ENCODE data around the gene TTC23L. TPM values are rescaled to one million over a fixed set of nuclear protein-coding genes. Genes with fewer than 3 reads are reported as not detected.

Gene TTC23L
- total RNA-seq, 1 experiment from 2014 or later = 1.9 TPM

GRCh38 chr5:34932947-34933346 is 94.0 kb downstream of the TTC23L start (continued):
- TF ChIP-seq, protein P1, sequence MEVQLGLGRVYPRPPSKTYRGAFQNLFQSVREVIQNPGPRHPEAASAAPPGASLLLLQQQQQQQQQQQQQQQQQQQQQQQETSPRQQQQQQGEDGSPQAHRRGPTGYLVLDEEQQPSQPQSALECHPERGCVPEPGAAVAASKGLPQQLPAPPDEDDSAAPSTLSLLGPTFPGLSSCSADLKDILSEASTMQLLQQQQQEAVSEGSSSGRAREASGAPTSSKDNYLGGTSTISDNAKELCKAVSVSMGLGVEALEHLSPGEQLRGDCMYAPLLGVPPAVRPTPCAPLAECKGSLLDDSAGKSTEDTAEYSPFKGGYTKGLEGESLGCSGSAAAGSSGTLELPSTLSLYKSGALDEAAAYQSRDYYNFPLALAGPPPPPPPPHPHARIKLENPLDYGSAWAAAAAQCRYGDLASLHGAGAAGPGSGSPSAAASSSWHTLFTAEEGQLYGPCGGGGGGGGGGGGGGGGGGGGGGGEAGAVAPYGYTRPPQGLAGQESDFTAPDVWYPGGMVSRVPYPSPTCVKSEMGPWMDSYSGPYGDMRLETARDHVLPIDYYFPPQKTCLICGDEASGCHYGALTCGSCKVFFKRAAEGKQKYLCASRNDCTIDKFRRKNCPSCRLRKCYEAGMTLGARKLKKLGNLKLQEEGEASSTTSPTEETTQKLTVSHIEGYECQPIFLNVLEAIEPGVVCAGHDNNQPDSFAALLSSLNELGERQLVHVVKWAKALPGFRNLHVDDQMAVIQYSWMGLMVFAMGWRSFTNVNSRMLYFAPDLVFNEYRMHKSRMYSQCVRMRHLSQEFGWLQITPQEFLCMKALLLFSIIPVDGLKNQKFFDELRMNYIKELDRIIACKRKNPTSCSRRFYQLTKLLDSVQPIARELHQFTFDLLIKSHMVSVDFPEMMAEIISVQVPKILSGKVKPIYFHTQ (CRISPR knock-in tag; IDR thresholded peaks at IDR 0.05) = no peak
- TF ChIP-seq ESRRA (CRISPR knock-in tag; IDR thresholded peaks at IDR 0.05; ENCODE audit: borderline replicate concordance) = no peak

DNA sequence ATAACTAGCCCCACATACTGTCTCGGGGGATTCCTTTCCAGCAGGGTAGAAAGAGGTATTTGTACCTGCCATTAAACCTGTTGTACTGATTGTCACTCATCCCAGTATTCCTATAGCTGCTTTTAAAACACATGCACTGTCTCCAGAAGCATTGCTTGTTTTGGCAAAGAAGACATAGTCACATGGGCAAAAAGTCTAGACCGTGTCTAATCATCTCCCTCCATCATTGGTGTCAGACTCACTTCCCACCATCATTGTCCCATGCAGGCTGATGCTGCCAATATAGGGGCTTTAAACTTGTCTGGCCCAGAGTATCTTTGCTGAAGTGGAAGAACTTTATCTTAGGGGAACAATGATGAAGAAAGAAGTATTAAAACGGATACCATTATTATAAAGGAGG is 103.0 kb downstream of the TTC23L start:
- H3K27ac Mint-ChIP-seq = no peak overlapping the region
- ATAC-seq (no peak), DNase-seq (ENCODE audit: low spot score) (no peak)
- no peak overlapping the region for H3K4me3 Mint-ChIP-seq
- peaks cover 65% of the 10 kb centered on the region for H3K36me3 Mint-ChIP-seq
- TF ChIP-seq ATF6 (CRISPR knock-in tag; IDR thresholded peaks at IDR 0.05) (no peak), ZNF396 (CRISPR knock-in tag; IDR thresholded peaks at IDR 0.05; ENCODE audit: borderline replicate concordance) (no peak), ZMAT4 (CRISPR knock-in tag; IDR thresholded peaks at IDR 0.05) (no peak), SMAD4 (CRISPR knock-in tag; IDR thresholded peaks at IDR 0.05) (no peak), ZNF121 (CRISPR knock-in tag; IDR thresholded peaks at IDR 0.05) (no peak), AFF4 (CRISPR knock-in tag; IDR thresholded peaks at IDR 0.05; ENCODE audit: borderline replicate concordance) (no peak), ESRRA (CRISPR knock-in tag; IDR thresholded peaks at IDR 0.05; ENCODE audit: borderline replicate concordance) (no peak), KAT7 (CRISPR knock-in tag; IDR thresholded peaks at IDR 0.05; ENCODE audit: borderline replicate concordance) (no peak), ZNF263 (CRISPR knock-in tag; IDR thresholded peaks at IDR 0.05; ENCODE audit: low read depth) (no peak), ATF3 (CRISPR knock-in tag; conservative IDR thresholded peaks at IDR 0.05) (no peak), ATF1 (CRISPR knock-in tag; IDR thresholded peaks at IDR 0.05) (no peak), ZNF532 (CRISPR knock-in tag; IDR thresholded peaks at IDR 0.05; ENCODE audit: borderline replicate concordance) (no peak), ZNF423 (CRISPR knock-in tag; IDR thresholded peaks at IDR 0.05) (no peak), GABPB1 (CRISPR knock-in tag; IDR thresholded peaks at IDR 0.05) (no peak), ZNF219 (CRISPR knock-in tag; IDR thresholded peaks at IDR 0.05; ENCODE audit: borderline replicate concordance) (no peak), ZNF232 (CRISPR knock-in tag; IDR thresholded peaks at IDR 0.05) (no peak)
- TF ChIP-seq, protein P2, sequence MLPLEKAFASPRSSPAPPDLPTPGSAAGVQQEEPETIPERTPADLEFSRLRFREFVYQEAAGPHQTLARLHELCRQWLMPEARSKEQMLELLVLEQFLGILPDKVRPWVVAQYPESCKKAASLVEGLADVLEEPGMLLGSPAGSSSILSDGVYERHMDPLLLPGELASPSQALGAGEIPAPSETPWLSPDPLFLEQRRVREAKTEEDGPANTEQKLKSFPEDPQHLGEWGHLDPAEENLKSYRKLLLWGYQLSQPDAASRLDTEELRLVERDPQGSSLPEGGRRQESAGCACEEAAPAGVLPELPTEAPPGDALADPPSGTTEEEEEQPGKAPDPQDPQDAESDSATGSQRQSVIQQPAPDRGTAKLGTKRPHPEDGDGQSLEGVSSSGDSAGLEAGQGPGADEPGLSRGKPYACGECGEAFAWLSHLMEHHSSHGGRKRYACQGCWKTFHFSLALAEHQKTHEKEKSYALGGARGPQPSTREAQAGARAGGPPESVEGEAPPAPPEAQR (CRISPR knock-in tag; IDR thresholded peaks at IDR 0.05) = no peak
- H3K9me3 Mint-ChIP-seq = no peaks in the 10 kb centered on the region
- ChIA-PET CTCF (interaction anchor here (1.0 kb wide), 1 partner anchor 60 kb away, joined by 5 read pairs; no protein-coding TSS in a partner anchor), POLR2A (no interaction called here)
- no peaks in the 10 kb centered on the region for H3K4me1 Mint-ChIP-seq
- H3K27me3 Mint-ChIP-seq (ENCODE audit: low read depth) = no peaks in the 10 kb centered on the region
